Neural progenitor cell (in vitro differentiated cells): ENCODE data around the gene GPR4.

Experiments
- EZH2 ChIP-seq: fragments of 200-600 bp; sonication (generic); IDR thresholded peaks from 2 replicates; pipeline ENCODE4 v1.6.1; 2017; ENCODE audit warnings: antibody characterized with exemption, mild to moderate bottlenecking, moderate library complexity
- EZH2phosphoT487 ChIP-seq: fragments of 200-600 bp; sonication (generic); IDR thresholded peaks from 2 replicates; pipeline ENCODE4 v1.6.1; 2017; ENCODE audit warnings: antibody characterized with exemption
- TF ChIP-seq, protein P1 (sequence below): fragments of 200-600 bp; sonication (generic); IDR thresholded peaks from 2 replicates; pipeline ENCODE4 v1.5.1; 2017; ENCODE audit warnings: antibody characterized with exemption, mild to moderate bottlenecking

DNA sequence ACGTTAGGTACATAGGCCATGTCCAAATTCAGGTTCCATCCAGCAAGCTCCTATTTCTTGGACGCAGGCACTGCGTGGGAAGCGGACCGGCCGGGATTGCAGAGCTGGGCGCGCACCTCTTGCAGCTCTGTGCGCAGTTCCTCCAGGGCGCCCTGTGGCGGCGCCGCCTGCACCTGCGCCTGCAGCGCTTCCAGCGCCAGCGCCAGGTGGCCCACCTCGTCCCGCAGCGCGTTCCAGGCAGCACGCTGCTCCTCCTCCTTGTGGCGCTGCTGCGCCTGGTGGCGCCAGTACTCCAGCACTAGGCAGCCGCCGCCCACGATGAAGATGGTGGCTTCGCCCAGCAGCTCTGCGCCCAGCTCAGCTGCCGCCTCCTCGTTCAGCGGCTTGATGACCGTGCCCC, 48.5 kb downstream of the GPR4 start:
- TF ChIP-seq, protein P1, sequence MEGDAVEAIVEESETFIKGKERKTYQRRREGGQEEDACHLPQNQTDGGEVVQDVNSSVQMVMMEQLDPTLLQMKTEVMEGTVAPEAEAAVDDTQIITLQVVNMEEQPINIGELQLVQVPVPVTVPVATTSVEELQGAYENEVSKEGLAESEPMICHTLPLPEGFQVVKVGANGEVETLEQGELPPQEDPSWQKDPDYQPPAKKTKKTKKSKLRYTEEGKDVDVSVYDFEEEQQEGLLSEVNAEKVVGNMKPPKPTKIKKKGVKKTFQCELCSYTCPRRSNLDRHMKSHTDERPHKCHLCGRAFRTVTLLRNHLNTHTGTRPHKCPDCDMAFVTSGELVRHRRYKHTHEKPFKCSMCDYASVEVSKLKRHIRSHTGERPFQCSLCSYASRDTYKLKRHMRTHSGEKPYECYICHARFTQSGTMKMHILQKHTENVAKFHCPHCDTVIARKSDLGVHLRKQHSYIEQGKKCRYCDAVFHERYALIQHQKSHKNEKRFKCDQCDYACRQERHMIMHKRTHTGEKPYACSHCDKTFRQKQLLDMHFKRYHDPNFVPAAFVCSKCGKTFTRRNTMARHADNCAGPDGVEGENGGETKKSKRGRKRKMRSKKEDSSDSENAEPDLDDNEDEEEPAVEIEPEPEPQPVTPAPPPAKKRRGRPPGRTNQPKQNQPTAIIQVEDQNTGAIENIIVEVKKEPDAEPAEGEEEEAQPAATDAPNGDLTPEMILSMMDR = peak; percentile 53
- TF ChIP-seq EZH2 (no peak), EZH2phosphoT487 (no peak)
